Measurements from ENCODE around the gene HRAS. TPM values are rescaled to one million over a fixed set of nuclear protein-coding genes. Genes with fewer than 3 reads are reported as not detected.
A peak's percentile ranks its signal among the peaks of the same experiment; 100 is the strongest.

HRAS gene
- total and polyA plus RNA-seq, 4 donors: 4.7 to 17.4 (median 10.9) TPM

- Histone ChIP-seq H3K36me3 (ENCODE audit: control insufficient read depth in 4 of 4, insufficient read depth in 3 of 4, low read depth in 1 of 4, low read length in 3 of 4) (peaks cover 0 to 21% (median 7%) of the 10 kb centered on the region in 4 donors), H3K27me3 (ENCODE audit: control insufficient read depth in 4 of 4, insufficient read depth in 4 of 4, low read length in 3 of 4) (no peaks in the 10 kb centered on the region), H3K4me1 (ENCODE audit: control insufficient read depth in 4 of 4, insufficient read depth in 4 of 4, low read length in 3 of 4) (peaks cover 0 to 2% (median 0%) of the 10 kb centered on the region in 4 donors), H3K9ac (ENCODE audit: low read depth in 1 of 2, low read length in 2 of 2) (no peak overlapping the region), H3K27ac (ENCODE audit: low read depth in 1 of 2, low read length in 2 of 2) (no peak overlapping the region), H3K4me3 (ENCODE audit: low read depth in 1 of 3, low read length in 3 of 3) (no peak overlapping the region), H3K9me3 (ENCODE audit: control insufficient read depth in 4 of 4, low read length in 3 of 4) (no peaks in the 10 kb centered on the region)
- DNase-seq (ENCODE audit: low spot score): no peak
- TF ChIP-seq GABPA (IDR thresholded peaks at IDR 0.05 in 1 of 2, conservative IDR thresholded peaks at IDR 0.05 in 1 of 2) (no peak), TAF1 (conservative IDR thresholded peaks at IDR 0.05) (no peak)
- 94% methylated on average over 22 of the region's 22 CpGs for WGBS
Measured at GRCh38 chr11:487571-488021, 47.8 kb downstream of the HRAS start.

- no peak for TF ChIP-seq ZBTB33 (IDR thresholded peaks at IDR 0.05)
- H3K36me3 ChIP-seq (ENCODE audit: control insufficient read depth in 4 of 4, insufficient read depth in 3 of 4, low read depth in 1 of 4, low read length in 3 of 4): peaks cover 0 to 20% (median 6%) of the 10 kb centered on the region in 4 donors
- H3K27ac ChIP-seq (ENCODE audit: low read depth in 1 of 2, low read length in 2 of 2): no peak overlapping the region
- no peaks in the 10 kb centered on the region for H3K27me3 ChIP-seq (ENCODE audit: control insufficient read depth in 4 of 4, insufficient read depth in 4 of 4, low read length in 3 of 4)
- no peaks in the 10 kb centered on the region for H3K9me3 ChIP-seq (ENCODE audit: control insufficient read depth in 4 of 4, low read length in 3 of 4)
- H3K9ac ChIP-seq (ENCODE audit: low read depth in 1 of 2, low read length in 2 of 2): no peak overlapping the region
- 95% methylated on average over 23 of the region's 23 CpGs for WGBS
- no peak for DNase-seq (ENCODE audit: low spot score)
- no peak overlapping the region for H3K4me3 ChIP-seq (ENCODE audit: low read depth in 1 of 3, low read length in 3 of 3)
- peaks cover 0 to 2% (median 0%) of the 10 kb centered on the region in 4 donors for H3K4me1 ChIP-seq (ENCODE audit: control insufficient read depth in 4 of 4, insufficient read depth in 4 of 4, low read length in 3 of 4)
Measured at GRCh38 chr11:486189-486588, 49.2 kb downstream of the HRAS start.

- TF ChIP-seq RAD21 (IDR thresholded peaks at IDR 0.05) (no peak), TAF1 (conservative IDR thresholded peaks at IDR 0.05) (no peak), NR2F2 (IDR thresholded peaks at IDR 0.05) (no peak), ATF3 (IDR thresholded peaks at IDR 0.05) (no peak), HNF4G (IDR thresholded peaks at IDR 0.05) (no peak), YY1 (IDR thresholded peaks at IDR 0.05) (no peak)
- H3K27me3 ChIP-seq (ENCODE audit: control insufficient read depth in 4 of 4, insufficient read depth in 4 of 4, low read length in 3 of 4): no peaks in the 10 kb centered on the region
- no peak overlapping the region for H3K9ac ChIP-seq (ENCODE audit: low read depth in 1 of 2, low read length in 2 of 2)
- no peak for DNase-seq (ENCODE audit: low spot score)
- H3K4me3 ChIP-seq (ENCODE audit: low read depth in 1 of 3, low read length in 3 of 3): no peak overlapping the region
- H3K36me3 ChIP-seq (ENCODE audit: control insufficient read depth in 4 of 4, insufficient read depth in 3 of 4, low read depth in 1 of 4, low read length in 3 of 4): peaks cover 0 to 6% (median 1%) of the 10 kb centered on the region in 4 donors
- no peaks in the 10 kb centered on the region for H3K9me3 ChIP-seq (ENCODE audit: control insufficient read depth in 4 of 4, low read length in 3 of 4)
- 97% methylated on average over 38 of the region's 38 CpGs for WGBS
- H3K4me1 ChIP-seq (ENCODE audit: control insufficient read depth in 4 of 4, insufficient read depth in 4 of 4, low read length in 3 of 4): peaks cover 0 to 2% (median 0%) of the 10 kb centered on the region in 4 donors
- H3K27ac ChIP-seq (ENCODE audit: low read depth in 1 of 2, low read length in 2 of 2): no peak overlapping the region
Measured at GRCh38 chr11:484616-485015, 50.8 kb downstream of the HRAS start.

Small RNA genes within 50 kb of the gene (small RNA-seq; reads per million reads assigned to genes)
- gene MIR210: 10.8 reads per million, percentile 94 among the genes with 10 or more reads in this experiment

Other genes with a start within 250 kb of the HRAS start
- 10 to 100 TPM in 1 of 2 donors, 1 to 10 TPM in 1; 1.3 to 11.4 TPM for gene PGGHG, start 246.4 kb downstream of the HRAS start, total RNA-seq
- gene PGGHG, start 246.4 kb downstream of the HRAS start, polyA plus RNA-seq: 1 to 10 TPM; 5.4 to 9.6 TPM
- not detected for gene IFITM5, start 236.1 kb downstream of the HRAS start, total RNA-seq
- gene IFITM5, start 236.1 kb downstream of the HRAS start, polyA plus RNA-seq: not detected
- 10 to 100 TPM in 1 of 2 donors, 1 to 10 TPM in 1; 8.5 to 49.0 TPM for gene IFITM2, start 227.8 kb downstream of the HRAS start, total RNA-seq
- 1,000 to 10,000 TPM in 1 of 2 donors, 100 to 1,000 TPM in 1; 759 to 1,441 TPM for gene IFITM2, start 227.8 kb downstream of the HRAS start, polyA plus RNA-seq
- gene IFITM1, start 221.5 kb downstream of the HRAS start, total RNA-seq: 10 to 100 TPM; 12.6 to 37.4 TPM
- 100 to 1,000 TPM in 1 of 2 donors, 10 to 100 TPM in 1; 96.0 to 113 TPM for gene IFITM1, start 221.5 kb downstream of the HRAS start, polyA plus RNA-seq
- gene IFITM3, start 214.7 kb downstream of the HRAS start, total RNA-seq: 100 to 1,000 TPM in 1 of 2 donors, 10 to 100 TPM in 1; 48.6 to 105 TPM
- 1,000 to 10,000 TPM; 2,070 to 2,255 TPM for gene IFITM3, start 214.7 kb downstream of the HRAS start, polyA plus RNA-seq
- gene B4GALNT4, start 166.1 kb downstream of the HRAS start, total RNA-seq: under 1 TPM; 0.42 TPM
- under 1 TPM in 1 of 2 donors, not detected in 1; 0.15 TPM for gene B4GALNT4, start 166.1 kb downstream of the HRAS start, polyA plus RNA-seq
- under 1 TPM; 0.25 to 0.37 TPM for gene PKP3, start 141.4 kb downstream of the HRAS start, total RNA-seq
- under 1 TPM in 1 of 2 donors, not detected in 1; 0.08 TPM for gene PKP3, start 141.4 kb downstream of the HRAS start, polyA plus RNA-seq
- gene SIGIRR, start 120.6 kb downstream of the HRAS start, total RNA-seq: 10 to 100 TPM; 12.4 to 46.7 TPM
- 10 to 100 TPM; 70.6 to 87.7 TPM for gene SIGIRR, start 120.6 kb downstream of the HRAS start, polyA plus RNA-seq
- under 1 TPM; 0.37 to 0.75 TPM for gene ANO9, start 93.6 kb downstream of the HRAS start, total RNA-seq
- under 1 TPM; 0.20 to 0.42 TPM for gene ANO9, start 93.6 kb downstream of the HRAS start, polyA plus RNA-seq
- gene PTDSS2, start 85.3 kb downstream of the HRAS start, total RNA-seq: 10 to 100 TPM; 12.0 to 15.6 TPM
- 1 to 10 TPM; 5.1 to 8.4 TPM for gene PTDSS2, start 85.3 kb downstream of the HRAS start, polyA plus RNA-seq
- gene RNH1, start 28.3 kb downstream of the HRAS start, total RNA-seq: 10 to 100 TPM; 68.5 to 77.8 TPM
- 10 to 100 TPM; 75.7 to 99.1 TPM for gene RNH1, start 28.3 kb downstream of the HRAS start, polyA plus RNA-seq
- gene LRRC56, start 2.0 kb upstream of the HRAS start, total RNA-seq: under 1 TPM; 0.17 to 0.23 TPM
- gene LRRC56, start 2.0 kb upstream of the HRAS start, polyA plus RNA-seq: under 1 TPM; 0.08 to 0.46 TPM
- gene LMNTD2, start 25.2 kb upstream of the HRAS start, total RNA-seq: 1 to 10 TPM; 1.2 to 2.9 TPM
- gene LMNTD2, start 25.2 kb upstream of the HRAS start, polyA plus RNA-seq: 1 to 10 TPM; 1.6 to 4.6 TPM
- gene RASSF7, start 25.4 kb upstream of the HRAS start, total RNA-seq: 10 to 100 TPM; 11.5 to 35.5 TPM
- gene RASSF7, start 25.4 kb upstream of the HRAS start, polyA plus RNA-seq: 10 to 100 TPM; 38.3 to 50.4 TPM
- 10 to 100 TPM; 22.4 to 25.2 TPM for gene PHRF1, start 40.9 kb upstream of the HRAS start, total RNA-seq
- gene PHRF1, start 40.9 kb upstream of the HRAS start, polyA plus RNA-seq: 10 to 100 TPM in 1 of 2 donors, 1 to 10 TPM in 1; 2.4 to 15.1 TPM
- 10 to 100 TPM; 15.7 to 62.4 TPM for gene IRF7, start 80.4 kb upstream of the HRAS start, total RNA-seq
- 10 to 100 TPM; 23.8 to 50.3 TPM for gene IRF7, start 80.4 kb upstream of the HRAS start, polyA plus RNA-seq
- gene CDHR5, start 89.4 kb upstream of the HRAS start, total RNA-seq: 10 to 100 TPM; 34.8 to 79.7 TPM
- gene CDHR5, start 89.4 kb upstream of the HRAS start, polyA plus RNA-seq: 10 to 100 TPM; 29.4 to 86.2 TPM
- not detected for gene SCT, start 91.6 kb upstream of the HRAS start, total RNA-seq
- not detected for gene SCT, start 91.6 kb upstream of the HRAS start, polyA plus RNA-seq
- gene DRD4, start 101.7 kb upstream of the HRAS start, total RNA-seq: not detected
- gene DRD4, start 101.7 kb upstream of the HRAS start, polyA plus RNA-seq: not detected
- 10 to 100 TPM in 1 of 2 donors, 1 to 10 TPM in 1; 9.6 to 11.4 TPM for gene DEAF1, start 159.6 kb upstream of the HRAS start, total RNA-seq
- gene DEAF1, start 159.6 kb upstream of the HRAS start, polyA plus RNA-seq: 10 to 100 TPM in 1 of 2 donors, 1 to 10 TPM in 1; 7.0 to 10.5 TPM
- 10 to 100 TPM in 1 of 2 donors, 1 to 10 TPM in 1; 5.1 to 11.1 TPM for gene TMEM80, start 160.2 kb upstream of the HRAS start, total RNA-seq
- 10 to 100 TPM in 1 of 2 donors, 1 to 10 TPM in 1; 5.3 to 12.4 TPM for gene TMEM80, start 160.2 kb upstream of the HRAS start, polyA plus RNA-seq
- 100 to 1,000 TPM in 1 of 2 donors, 10 to 100 TPM in 1; 24.4 to 138 TPM for gene EPS8L2, start 170.7 kb upstream of the HRAS start, total RNA-seq
- gene EPS8L2, start 170.7 kb upstream of the HRAS start, polyA plus RNA-seq: 10 to 100 TPM; 62.2 to 63.2 TPM
- 100 to 1,000 TPM in 1 of 2 donors, 10 to 100 TPM in 1; 72.5 to 181 TPM for gene TALDO1, start 211.9 kb upstream of the HRAS start, total RNA-seq
- gene TALDO1, start 211.9 kb upstream of the HRAS start, polyA plus RNA-seq: 100 to 1,000 TPM; 123 to 133 TPM
- 10 to 100 TPM; 26.3 to 37.2 TPM for gene GATD1, start 241.9 kb upstream of the HRAS start, total RNA-seq
- 10 to 100 TPM; 22.7 to 23.0 TPM for gene GATD1, start 241.9 kb upstream of the HRAS start, polyA plus RNA-seq

All from liver (tissue), 10 donors.